Kidney glomerular epithelial cell (primary cell): Measurements from ENCODE around the gene SLC49A3.
"Not testable (repeated sequence)": the region's sequence is repeated elsewhere in the genome, so short reads cannot be mapped to it uniquely, and the experiment has no call there.

Source experiments
- DNase-seq: peaks from one replicate; lab custom pipeline; 2025; lab: John Stamatoyannopoulos, UW

Gene SLC49A3

GRCh38 chr4:680928-681645 lies 7.9 kb downstream of the SLC49A3 start:
- no peak for DNase-seq

GRCh38 chr4:680551-680927 lies 8.4 kb downstream of the SLC49A3 start:
- DNase-seq: no peak

GRCh38 chr4:680091-680490 lies 8.9 kb downstream of the SLC49A3 start:
- DNase-seq: no peak

- no peak for DNase-seq
Observed at GRCh38 chr4:679629-680028, 9.3 kb downstream of the SLC49A3 start.

- no peak for DNase-seq
Observed at GRCh38 chr4:679104-679481, 9.9 kb downstream of the SLC49A3 start.

- no peak for DNase-seq
Observed at GRCh38 chr4:678331-679103, 10.4 kb downstream of the SLC49A3 start.

- DNase-seq: no peak
Observed at GRCh38 chr4:677431-678293, 11.3 kb downstream of the SLC49A3 start.

GRCh38 chr4:676871-677235 lies 12.1 kb downstream of the SLC49A3 start:
- DNase-seq: no peak

GRCh38 chr4:675980-676870 lies 12.7 kb downstream of the SLC49A3 start:
- no peak for DNase-seq

- no peak for DNase-seq
Observed at GRCh38 chr4:675036-675882, 13.7 kb downstream of the SLC49A3 start.

GRCh38 chr4:674172-675035 lies 14.5 kb downstream of the SLC49A3 start, which contains the start of the genes ATP5ME and MYL5:
TSS of gene ATP5ME (minus strand) at chr4:674276. CDS start at chr4:674247, 29 bp downstream.
TSS of gene MYL5 (plus strand) at chr4:674542. CDS start at chr4:678027, 3,485 bp downstream.
- DNase-seq: peak; percentile 91

- no peak for DNase-seq
Observed at GRCh38 chr4:673349-674091, 15.4 kb downstream of the SLC49A3 start.

- DNase-seq: no peak
Observed at GRCh38 chr4:671769-672168, 17.2 kb downstream of the SLC49A3 start.

- DNase-seq: not testable (repeated sequence)
Observed at GRCh38 chr4:669806-670559, 19.0 kb downstream of the SLC49A3 start.

- not testable (repeated sequence) for DNase-seq
Observed at GRCh38 chr4:668219-668618, 20.7 kb downstream of the SLC49A3 start.

- DNase-seq: no peak
Observed at GRCh38 chr4:667545-667925, 21.4 kb downstream of the SLC49A3 start.

- no peak for DNase-seq
Observed at GRCh38 chr4:666822-667544, 22.0 kb downstream of the SLC49A3 start.
